Astrocyte of the cerebellum (primary cell): Measurements from ENCODE around the gene FBP2.

Experiments
- DNase-seq: peaks from one replicate; pipeline ENCODE4 v3.0.0-alpha.2; 2011; ENCODE audit warnings: low read depth
- H3K4me3 ChIP-seq: 2 replicates; pipeline ENCODE4 v1.5.1; 2011; ENCODE audit warnings: mild to moderate bottlenecking, low read depth, low read length, moderate library complexity
- in situ Hi-C: cut with HindIII; loops from 2 replicates; pipeline ENCODE4 v1.10.0; 2017; ENCODE audit warnings: low sequenced_read_pairs
- TF ChIP-seq, protein P1 (sequence below): IDR thresholded peaks from 2 replicates; pipeline ENCODE4 v1.5.1; 2012; ENCODE audit warnings: low read length, low read depth, moderate library complexity, mild to moderate bottlenecking; ENCODE audit errors: missing control alignments

FBP2 gene

DNA sequence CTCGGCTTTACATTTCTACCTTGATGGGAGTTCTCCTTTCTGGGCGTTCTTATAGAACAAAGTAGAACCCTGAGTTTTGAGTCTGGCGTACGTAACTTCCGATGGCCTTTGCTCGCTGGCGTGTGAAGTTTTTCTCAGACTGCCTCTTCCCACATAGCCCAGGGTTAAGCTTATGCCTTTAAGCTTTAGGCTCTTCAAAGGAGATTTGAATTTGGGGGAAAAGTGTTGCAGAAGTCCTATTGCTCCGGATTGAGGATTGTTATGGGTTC lies 13.7 kb upstream of the FBP2 start:
- no peak for DNase-seq
- no peak overlapping the region for H3K4me3 ChIP-seq
- in situ Hi-C loops: no loop called here
- TF ChIP-seq, protein P1, sequence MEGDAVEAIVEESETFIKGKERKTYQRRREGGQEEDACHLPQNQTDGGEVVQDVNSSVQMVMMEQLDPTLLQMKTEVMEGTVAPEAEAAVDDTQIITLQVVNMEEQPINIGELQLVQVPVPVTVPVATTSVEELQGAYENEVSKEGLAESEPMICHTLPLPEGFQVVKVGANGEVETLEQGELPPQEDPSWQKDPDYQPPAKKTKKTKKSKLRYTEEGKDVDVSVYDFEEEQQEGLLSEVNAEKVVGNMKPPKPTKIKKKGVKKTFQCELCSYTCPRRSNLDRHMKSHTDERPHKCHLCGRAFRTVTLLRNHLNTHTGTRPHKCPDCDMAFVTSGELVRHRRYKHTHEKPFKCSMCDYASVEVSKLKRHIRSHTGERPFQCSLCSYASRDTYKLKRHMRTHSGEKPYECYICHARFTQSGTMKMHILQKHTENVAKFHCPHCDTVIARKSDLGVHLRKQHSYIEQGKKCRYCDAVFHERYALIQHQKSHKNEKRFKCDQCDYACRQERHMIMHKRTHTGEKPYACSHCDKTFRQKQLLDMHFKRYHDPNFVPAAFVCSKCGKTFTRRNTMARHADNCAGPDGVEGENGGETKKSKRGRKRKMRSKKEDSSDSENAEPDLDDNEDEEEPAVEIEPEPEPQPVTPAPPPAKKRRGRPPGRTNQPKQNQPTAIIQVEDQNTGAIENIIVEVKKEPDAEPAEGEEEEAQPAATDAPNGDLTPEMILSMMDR: no peak

DNA sequence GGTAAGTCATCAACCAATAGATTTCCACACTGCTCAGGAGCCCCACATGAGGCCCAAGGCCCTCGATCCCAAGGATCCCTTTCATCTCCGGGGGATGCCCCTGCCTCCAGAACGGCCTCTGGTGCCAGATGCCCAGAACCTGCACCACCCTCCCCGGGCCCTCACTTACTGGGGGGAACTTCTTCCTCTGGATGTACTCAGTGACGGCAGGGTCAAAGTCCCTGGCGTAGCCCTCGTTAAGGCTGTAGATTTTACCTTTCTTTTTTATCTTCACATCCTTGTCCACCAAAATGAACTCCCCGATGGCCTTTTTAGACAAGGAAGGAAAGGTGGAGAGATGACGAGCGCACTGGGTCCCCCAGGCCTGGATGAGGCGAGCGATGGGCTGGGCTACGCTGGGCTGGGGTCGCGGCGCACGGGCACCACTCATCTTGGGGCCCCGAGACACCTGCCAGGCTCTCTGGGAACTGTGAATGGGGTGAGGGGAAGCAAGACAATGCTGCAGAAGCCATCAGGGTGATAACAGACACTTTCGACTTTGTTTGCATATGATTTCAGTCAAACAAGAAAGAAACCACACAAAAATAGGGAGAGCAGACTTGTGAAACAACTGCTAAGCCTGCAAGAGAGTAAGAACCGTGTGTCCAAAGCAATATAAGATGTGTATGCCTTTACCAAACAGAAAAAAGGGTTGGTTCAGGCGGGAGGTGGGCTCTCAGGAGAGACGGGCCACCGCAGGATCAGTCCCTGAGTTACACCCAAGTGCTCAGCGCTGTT lies 13.2 kb upstream of the FBP2 start:
- DNase-seq: no peak
- TF ChIP-seq, protein P1: no peak
- no peak overlapping the region for H3K4me3 ChIP-seq
- in situ Hi-C loops: no loop called here

DNA sequence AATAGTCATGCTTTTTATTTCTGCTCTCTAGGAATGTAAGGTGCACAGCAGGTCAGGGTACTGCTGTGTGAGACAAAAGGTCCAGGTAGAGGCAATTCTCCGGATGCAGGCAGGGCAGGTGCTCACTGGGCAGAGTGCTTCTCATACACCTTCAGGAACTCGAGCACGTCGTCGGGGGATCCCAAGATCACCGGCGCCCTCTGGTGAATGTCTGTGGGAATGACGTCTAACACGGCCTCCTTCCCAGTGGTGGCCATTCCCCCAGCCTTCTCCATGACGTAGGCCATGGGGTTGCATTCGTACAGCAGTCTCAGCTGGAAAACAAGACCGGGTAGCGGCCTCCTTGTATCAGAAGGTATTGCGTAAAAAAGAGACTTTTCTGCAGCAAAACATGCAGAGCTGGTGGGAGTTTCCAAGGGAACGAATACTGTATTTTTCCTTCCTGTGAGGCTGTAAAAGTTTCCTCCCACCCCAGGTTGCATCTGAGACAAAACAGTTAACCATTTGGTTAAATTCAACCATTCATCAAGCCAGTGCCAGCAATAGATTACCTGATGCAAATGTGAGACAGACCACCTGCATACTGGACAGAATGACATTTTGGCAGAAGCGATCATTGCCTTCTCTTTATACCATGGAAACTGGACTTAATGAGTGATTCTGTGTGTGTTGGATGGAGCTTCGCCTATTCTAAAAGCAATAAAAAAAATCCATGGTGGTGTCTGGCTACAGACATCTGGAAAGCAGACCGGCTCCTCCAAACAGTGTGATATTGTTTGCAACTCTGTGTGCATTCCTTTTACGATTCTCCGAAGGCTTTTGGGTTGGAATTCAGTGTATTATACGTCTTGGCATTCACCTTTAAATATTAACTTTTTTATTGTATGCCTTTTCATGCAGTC lies 9.9 kb upstream of the FBP2 start:
- TF ChIP-seq, protein P1: peak; percentile 67
- peak; percentile 5 for DNase-seq
- H3K4me3 ChIP-seq: no peak overlapping the region
- in situ Hi-C loops: no loop called here

DNA sequence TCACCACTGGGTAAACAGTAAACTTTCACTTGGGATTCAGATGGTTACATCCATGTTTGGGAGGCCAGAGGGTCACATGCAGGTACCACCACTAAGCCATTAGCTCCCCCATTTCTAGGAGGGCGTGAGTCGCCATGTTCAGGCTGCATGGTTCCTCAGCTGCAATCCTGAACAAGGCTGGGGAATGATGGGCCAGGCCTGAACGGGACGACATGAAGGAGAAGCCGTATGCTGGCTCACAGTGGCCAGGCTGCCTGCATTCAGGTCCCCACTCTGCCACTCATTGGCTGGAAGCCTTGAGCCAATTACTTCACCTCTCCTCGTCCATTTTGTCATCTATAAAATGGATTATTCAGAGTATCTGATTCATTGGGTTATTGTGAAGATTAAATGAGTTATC lies 9.0 kb upstream of the FBP2 start:
- in situ Hi-C loops: no loop called here
- TF ChIP-seq, protein P1: no peak
- DNase-seq: no peak
- no peak overlapping the region for H3K4me3 ChIP-seq

DNA sequence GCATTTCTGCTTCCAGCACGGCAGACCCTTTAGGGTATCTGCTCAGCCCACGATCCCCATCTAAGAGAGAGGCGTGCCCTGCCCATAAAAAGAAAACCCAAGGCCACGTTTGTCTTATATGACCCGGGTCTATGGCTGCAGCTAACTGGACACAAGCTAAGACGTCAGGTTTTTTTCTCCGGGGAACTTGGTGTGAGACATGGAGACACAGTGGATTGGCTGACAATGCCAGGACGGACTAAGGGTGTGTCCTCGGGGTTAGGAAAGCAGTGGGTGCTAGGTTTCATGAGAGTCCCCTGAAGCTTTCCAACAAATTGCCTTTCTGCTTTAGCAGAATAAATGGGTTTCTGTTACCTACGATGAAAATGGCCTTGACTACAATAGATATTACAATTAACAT lies 7.1 kb upstream of the FBP2 start:
- H3K4me3 ChIP-seq: no peak overlapping the region
- TF ChIP-seq, protein P1: no peak
- in situ Hi-C loops: no loop called here
- no peak for DNase-seq

DNA sequence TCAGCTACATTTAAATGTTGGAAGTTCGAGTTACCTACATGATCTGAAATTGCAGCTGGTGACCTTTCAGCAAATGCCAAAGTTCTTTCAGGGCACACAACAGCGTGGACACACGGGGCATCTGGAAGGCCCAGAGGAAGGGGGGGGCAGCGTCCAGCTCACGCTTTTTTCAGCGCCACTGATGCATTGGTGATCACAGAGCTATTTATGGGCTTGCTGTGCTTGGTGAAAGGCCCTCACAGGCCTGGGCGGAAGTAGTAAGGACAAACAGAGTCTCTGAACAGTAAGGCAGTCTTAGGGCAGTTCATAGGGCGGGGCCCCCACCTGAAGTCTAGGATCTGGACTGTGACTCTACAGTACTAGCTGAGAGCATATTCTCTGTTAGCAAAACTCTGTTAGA lies 6.6 kb upstream of the FBP2 start:
- TF ChIP-seq, protein P1: no peak
- in situ Hi-C loops: no loop called here
- H3K4me3 ChIP-seq: no peak overlapping the region
- DNase-seq: no peak
